B cell (primary cell): Measurements from ENCODE around the gene NMNAT3. TPM values are rescaled to one million over a fixed set of nuclear protein-coding genes. Genes with fewer than 3 reads are reported as not detected.

Experiments
- ATAC-seq: fragments of 200-7000 bp; cut with Tn5 transposase; one replicate; pipeline ENCODE4 v1.10.0; 2021; ENCODE audit warnings: low read depth, mild to moderate bottlenecking, moderate number of reproducible peaks, moderate library complexity
- CTCF ChIA-PET: fragments of 350-600 bp; sonication (Branson Sonifier 250); formaldehyde crosslinking; loops from one replicate; lab custom pipeline; 2021; ENCODE audit warnings: antibody characterized with exemption, inconsistent platforms; lab: Charles Lee
- POLR2A ChIA-PET: fragments of 350-600 bp; sonication (Branson Sonifier 250); formaldehyde crosslinking; loops from one replicate; lab custom pipeline; 2021; ENCODE audit warnings: antibody characterized with exemption; lab: Charles Lee
- DNase-seq: peaks from one replicate; pipeline ENCODE4 v3.0.0; 2013
- H2AFZ ChIP-seq: 2 replicates; pipeline ENCODE4 v1.6.1; 2012; ENCODE audit warnings: mild to moderate bottlenecking, low read depth, low read length; ENCODE audit not compliant: insufficient read depth, poor library complexity, severe bottlenecking
- H3K27ac ChIP-seq, 2 donors: 1 replicate in 1 of 2; 2 replicates in 1 of 2; pipeline ENCODE4 v1.5.1; 2012 to 2013; ENCODE audit warnings: low read length in 2 of 2, mild to moderate bottlenecking in 2 of 2, moderate library complexity in 1 of 2
- H3K27me3 ChIP-seq, 4 experiments: fragments of 200-600 bp in 1 of 4; sonication (generic) in 1 of 4; replicated peaks in 1 of 4; 1 replicate in 2 of 4; 2 replicates in 2 of 4; pipeline versions ENCODE4 v1.6.1 to v1.7.0; 2013 to 2016; ENCODE audit warnings: low read length in 3 of 4, mild to moderate bottlenecking in 2 of 4, mixed read lengths in 1 of 4, moderate library complexity in 1 of 4; ENCODE audit not compliant: insufficient read depth in 4 of 4, control insufficient read depth in 3 of 4; ENCODE audit errors: control extremely low read depth in 1 of 4
- H3K36me3 ChIP-seq, 2 experiments: replicated peaks in 1 of 2; 1 replicate in 1 of 2; 2 replicates in 1 of 2; pipeline versions ENCODE4 v1.6.1 to v1.7.1; 2013; ENCODE audit warnings: low read length in 1 of 2; ENCODE audit not compliant: insufficient read depth in 2 of 2, control insufficient read depth in 1 of 2; ENCODE audit errors: control extremely low read depth in 1 of 2, extremely low read depth in 1 of 2
- H3K4me1 ChIP-seq, 2 donors: fragments of 200-600 bp in 1 of 2; sonication (generic) in 1 of 2; 1 replicate in 1 of 2; 2 replicates in 1 of 2; pipeline versions ENCODE4 v1.5.1 to v1.6.1; 2013 to 2017; ENCODE audit warnings: low read length in 2 of 2; ENCODE audit not compliant: control insufficient read depth in 2 of 2, insufficient read depth in 2 of 2
- H3K4me2 ChIP-seq: replicated peaks from 2 replicates; pipeline ENCODE3; 2012; ENCODE audit warnings: mild to moderate bottlenecking, low read depth, low read length; ENCODE audit not compliant: poor library complexity, severe bottlenecking
- H3K4me3 ChIP-seq, 5 experiments: fragments of 200-600 bp in 1 of 5; sonication (generic) in 1 of 5; 1 replicate in 3 of 5; 2 replicates in 2 of 5; pipeline versions ENCODE4 v1.5.1 to v1.7.0; 2011 to 2016; ENCODE audit warnings: low read length in 4 of 5, mild to moderate bottlenecking in 4 of 5, low read depth in 2 of 5, control low read depth in 1 of 5, moderate library complexity in 1 of 5; ENCODE audit not compliant: insufficient read depth in 1 of 5; ENCODE audit errors: control extremely low read depth in 1 of 5, extremely low read depth in 1 of 5
- H3K79me2 ChIP-seq: fragments of 200-600 bp; sonication (generic); one replicate; pipeline ENCODE4 v1.6.0; 2016; ENCODE audit warnings: low read length; ENCODE audit not compliant: control insufficient read depth, insufficient read depth
- H3K9ac ChIP-seq: fragments of 200-600 bp; sonication (generic); 2 replicates; pipeline ENCODE4 v1.6.1; 2017; ENCODE audit warnings: mild to moderate bottlenecking, low read length, moderate library complexity
- H3K9me3 ChIP-seq, 3 donors: one replicate each; pipeline versions ENCODE4 v1.6.1 to v1.7.1; 2013; ENCODE audit warnings: low read length in 2 of 3; ENCODE audit not compliant: control insufficient read depth in 2 of 3, insufficient read depth in 1 of 3; ENCODE audit errors: control extremely low read depth in 1 of 3
- H4K20me1 ChIP-seq: 2 replicates; pipeline ENCODE4 v1.6.0; 2012; ENCODE audit warnings: mild to moderate bottlenecking, low read length; ENCODE audit not compliant: insufficient read depth, control insufficient read depth, poor library complexity, severe bottlenecking
- H3K27ac Mint-ChIP-seq: one replicate; pipeline ENCODE4 v1.8.0; 2021; ENCODE audit warnings: mixed read lengths
- H3K27me3 Mint-ChIP-seq: one replicate; pipeline ENCODE4 v1.8.0; 2021; ENCODE audit warnings: mixed read lengths
- H3K4me1 Mint-ChIP-seq: one replicate; pipeline ENCODE4 v1.8.0; 2021; ENCODE audit warnings: mixed read lengths
- H3K4me3 Mint-ChIP-seq: one replicate; pipeline ENCODE4 v1.8.0; 2021; ENCODE audit warnings: mixed read lengths
- H3K9me3 Mint-ChIP-seq: one replicate; pipeline ENCODE4 v1.8.0; 2022; ENCODE audit warnings: mixed read lengths; ENCODE audit not compliant: insufficient read depth
- EZH2 ChIP-seq: IDR thresholded peaks from 2 replicates; pipeline ENCODE4 v1.6.1; 2012; ENCODE audit warnings: borderline replicate concordance, low read depth, mild to moderate bottlenecking, moderate library complexity, low read length; ENCODE audit not compliant: insufficient read depth, poor library complexity, severe bottlenecking
- WGBS: methylation state at CpG from one replicate; pipeline ENCODE4 v1.1.5; 2013; ENCODE audit warnings: missing lambda C conversion rate; ENCODE audit not compliant: insufficient coverage; 5-methylcytosine and 5-hydroxymethylcytosine counted together
- intact Hi-C: fragments of 100-400 bp; cut with micrococcal nuclease; formaldehyde crosslinking; loops from one replicate; pipeline ENCODE4 v1.10.0; 2022
- polyA plus RNA-seq: library from polyadenylated mRNA; depleted of rRNA; stranded (reverse); fragments of >200 nt; gene quantifications from 2 replicates; pipeline ENCODE4 v1.2.3, GENCODE V29; 2012
- total RNA-seq, 2 donors: library from RNA; stranded (reverse); fragments of 120-200 nt in 1 of 2; gene quantifications; 1 replicate in 1 of 2; 2 replicates in 1 of 2; pipeline versions ENCODE4 v1.2.3 to v1.2.4, GENCODE V29; 2013 to 2022
- TF ChIP-seq, protein P1 (sequence below): fragments of 200-600 bp; IDR thresholded peaks from one replicate; pipeline ENCODE4 v1.8.0; 2022; ENCODE audit warnings: antibody characterized with exemption, mild to moderate bottlenecking

The NMNAT3 gene
- total and polyA plus RNA-seq, 2 donors (not counting 1 experiment from before 2014, with no cell fraction given) = 1.9 to 3.3 TPM

GRCh38 chr3:139638518-139638917 lies 39.3 kb downstream of the NMNAT3 start:
- no peaks in the 10 kb centered on the region for H3K27me3 Mint-ChIP-seq
- POLR2A ChIA-PET = no interaction called here
- no peak for DNase-seq

GRCh38 chr3:139636511-139636910 lies 41.3 kb downstream of the NMNAT3 start:
- CTCF ChIA-PET = no interaction called here
- TF ChIP-seq, protein P1, sequence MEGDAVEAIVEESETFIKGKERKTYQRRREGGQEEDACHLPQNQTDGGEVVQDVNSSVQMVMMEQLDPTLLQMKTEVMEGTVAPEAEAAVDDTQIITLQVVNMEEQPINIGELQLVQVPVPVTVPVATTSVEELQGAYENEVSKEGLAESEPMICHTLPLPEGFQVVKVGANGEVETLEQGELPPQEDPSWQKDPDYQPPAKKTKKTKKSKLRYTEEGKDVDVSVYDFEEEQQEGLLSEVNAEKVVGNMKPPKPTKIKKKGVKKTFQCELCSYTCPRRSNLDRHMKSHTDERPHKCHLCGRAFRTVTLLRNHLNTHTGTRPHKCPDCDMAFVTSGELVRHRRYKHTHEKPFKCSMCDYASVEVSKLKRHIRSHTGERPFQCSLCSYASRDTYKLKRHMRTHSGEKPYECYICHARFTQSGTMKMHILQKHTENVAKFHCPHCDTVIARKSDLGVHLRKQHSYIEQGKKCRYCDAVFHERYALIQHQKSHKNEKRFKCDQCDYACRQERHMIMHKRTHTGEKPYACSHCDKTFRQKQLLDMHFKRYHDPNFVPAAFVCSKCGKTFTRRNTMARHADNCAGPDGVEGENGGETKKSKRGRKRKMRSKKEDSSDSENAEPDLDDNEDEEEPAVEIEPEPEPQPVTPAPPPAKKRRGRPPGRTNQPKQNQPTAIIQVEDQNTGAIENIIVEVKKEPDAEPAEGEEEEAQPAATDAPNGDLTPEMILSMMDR = no peak
- H3K36me3 ChIP-seq = no peaks in the 10 kb centered on the region
- no peak overlapping the region for H3K4me2 ChIP-seq
- ATAC-seq (no peak), DNase-seq (no peak)
- no peaks in the 10 kb centered on the region for H4K20me1 ChIP-seq
- no peak overlapping the region for H3K4me3 ChIP-seq
- Mint-ChIP-seq H3K27me3 (no peaks in the 10 kb centered on the region), H3K27ac (no peak overlapping the region), H3K4me3 (no peak overlapping the region), H3K4me1 (no peaks in the 10 kb centered on the region), H3K9me3 (no peaks in the 10 kb centered on the region)
- H3K9ac ChIP-seq = no peak overlapping the region
- 100% methylated on average over 2 of the region's 2 CpGs for WGBS
- intact Hi-C loops = no loop called here
- H3K4me1 ChIP-seq = no peaks in the 10 kb centered on the region
- H3K9me3 ChIP-seq = no peaks in the 10 kb centered on the region
- H3K27me3 ChIP-seq = no peaks in the 10 kb centered on the region
- POLR2A ChIA-PET = no interaction called here
- no peaks in the 10 kb centered on the region for H3K79me2 ChIP-seq
- H3K27ac ChIP-seq = no peak overlapping the region
- no peak overlapping the region for H2AFZ ChIP-seq

More at GRCh38 chr3:139638518-139638917, 39.3 kb downstream of the NMNAT3 start:
- 82% methylated on average over 2 of the region's 2 CpGs for WGBS
- H3K27ac Mint-ChIP-seq = no peak overlapping the region
- H3K36me3 ChIP-seq = no peaks in the 10 kb centered on the region
- no peak overlapping the region for H3K4me3 Mint-ChIP-seq
- no peak for ATAC-seq
- no peak overlapping the region for H3K4me2 ChIP-seq
- TF ChIP-seq EZH2 = no peak
- TF ChIP-seq, protein P1 = no peak
- H2AFZ ChIP-seq = no peak overlapping the region
- no peaks in the 10 kb centered on the region for H3K9me3 ChIP-seq
- H3K9ac ChIP-seq = no peak overlapping the region
- no peaks in the 10 kb centered on the region for H3K4me1 Mint-ChIP-seq
- H3K27me3 ChIP-seq = no peaks in the 10 kb centered on the region
- intact Hi-C loops = no loop called here
- no peak overlapping the region for H3K27ac ChIP-seq
- no peaks in the 10 kb centered on the region for H4K20me1 ChIP-seq
- no peaks in the 10 kb centered on the region for H3K4me1 ChIP-seq
- H3K79me2 ChIP-seq = no peaks in the 10 kb centered on the region
- no peak overlapping the region for H3K4me3 ChIP-seq
- CTCF ChIA-PET = no interaction called here
- H3K9me3 Mint-ChIP-seq = no peaks in the 10 kb centered on the region
